Neural cell (in vitro differentiated cells): Measurements from ENCODE around the gene CD48. TPM values are rescaled to one million over a fixed set of nuclear protein-coding genes. Genes with fewer than 3 reads are reported as not detected.
"Not testable (repeated sequence)": the region's sequence is repeated elsewhere in the genome, so short reads cannot be mapped to it uniquely, and the experiment has no call there.

Experiments
- H2AFZ ChIP-seq: fragments of 200-600, 300-800 bp; sonication (generic), shearing (Covaris generic); 2 replicates; pipeline ENCODE4 v1.6.0; 2014; ENCODE audit warnings: low read depth, mild to moderate bottlenecking, antibody characterized with exemption, low read length, moderate library complexity
- H3F3A ChIP-seq: fragments of 200-600 bp; shearing (Covaris generic); 2 replicates; pipeline ENCODE4 v1.6.1; 2016; ENCODE audit warnings: mild to moderate bottlenecking, moderate library complexity, mixed read lengths, antibody characterized with exemption, low read length; ENCODE audit not compliant: insufficient read depth, poor library complexity, severe bottlenecking
- H3K27ac ChIP-seq: fragments of 200-600, 300-800 bp; sonication (generic), shearing (Covaris generic); 2 replicates; pipeline ENCODE4 v1.5.1; 2014; ENCODE audit warnings: mild to moderate bottlenecking, low read length, moderate library complexity
- H3K27me3 ChIP-seq: fragments of 300-800, 200-600 bp; sonication (generic), shearing (Covaris generic); 2 replicates; pipeline ENCODE4 v1.6.0; 2014; ENCODE audit warnings: mild to moderate bottlenecking, low read depth, low read length, moderate library complexity; ENCODE audit not compliant: insufficient read depth
- H3K36me3 ChIP-seq: fragments of 300-800, 200-600 bp; sonication (generic), shearing (Covaris generic); 2 replicates; pipeline ENCODE4 v1.5.1; 2014; ENCODE audit warnings: mild to moderate bottlenecking, antibody characterized with exemption, low read length, moderate library complexity; ENCODE audit not compliant: insufficient read depth
- H3K4me2 ChIP-seq: fragments of 300-800, 200-600 bp; sonication (generic), shearing (Covaris generic); 2 replicates; pipeline ENCODE4 v1.6.0; 2014; ENCODE audit warnings: mild to moderate bottlenecking, low read length
- H3K4me3 ChIP-seq: fragments of 300-800, 200-600 bp; sonication (generic), shearing (Covaris generic); 2 replicates; pipeline ENCODE4 v1.5.1; 2014; ENCODE audit warnings: mild to moderate bottlenecking, low read length, moderate library complexity
- H3K79me2 ChIP-seq: fragments of 200-600 bp; shearing (Covaris generic); replicated peaks from 2 replicates; pipeline ENCODE4 v1.6.0; 2014; ENCODE audit warnings: mild to moderate bottlenecking, low read length, moderate library complexity; ENCODE audit not compliant: insufficient read depth
- H3K9ac ChIP-seq: fragments of 300-800, 200-600 bp; sonication (generic), shearing (Covaris generic); 2 replicates; pipeline ENCODE4 v1.6.1; 2016; ENCODE audit warnings: mild to moderate bottlenecking, low read length, mixed read lengths
- H3K9me2 ChIP-seq: fragments of 200-600 bp; shearing (Covaris generic); 2 replicates; pipeline ENCODE4 v1.6.1; 2016; ENCODE audit warnings: mild to moderate bottlenecking, low read length, mixed read lengths; ENCODE audit not compliant: insufficient read depth
- H3K9me3 ChIP-seq: fragments of 200-600, 300-800 bp; sonication (generic), shearing (Covaris generic); 2 replicates; pipeline ENCODE4 v1.6.1; 2016; ENCODE audit warnings: mild to moderate bottlenecking, mixed run types, low read length, moderate library complexity, mixed read lengths
- H4K20me1 ChIP-seq: fragments of 200-600 bp; shearing (Covaris generic); 2 replicates; pipeline ENCODE4 v1.6.1; 2016; ENCODE audit warnings: mild to moderate bottlenecking, mixed run types; ENCODE audit not compliant: insufficient read depth
- EP300 ChIP-seq: fragments of 450-650 bp; conservative IDR thresholded peaks from 2 replicates; pipeline ENCODE4 v1.6.1; 2014; ENCODE audit warnings: antibody characterized with exemption, mild to moderate bottlenecking, moderate library complexity; ENCODE audit not compliant: poor library complexity, severe bottlenecking
- EZH2 ChIP-seq: fragments of 200-600, 300-800 bp; shearing (Covaris generic), sonication (generic); IDR thresholded peaks from 2 replicates; pipeline ENCODE4 v1.6.1; 2014; ENCODE audit warnings: antibody characterized with exemption, low read length, borderline replicate concordance, mild to moderate bottlenecking; ENCODE audit not compliant: insufficient read depth, poor library complexity, severe bottlenecking
- MXI1 ChIP-seq: fragments of 450-650 bp; conservative IDR thresholded peaks from 2 replicates; pipeline ENCODE4 v1.6.1; 2014; ENCODE audit warnings: antibody characterized with exemption, mild to moderate bottlenecking; ENCODE audit not compliant: poor library complexity, severe bottlenecking
- POLR2AphosphoS5 ChIP-seq: IDR thresholded peaks from 2 replicates; pipeline ENCODE4 v1.6.1; 2012
- RAD21 ChIP-seq: fragments of 450-650 bp; conservative IDR thresholded peaks from 2 replicates; pipeline ENCODE4 v1.6.1; 2014; ENCODE audit warnings: antibody characterized with exemption, mild to moderate bottlenecking, moderate library complexity
- SMC3 ChIP-seq: fragments of 450-650 bp; conservative IDR thresholded peaks from 2 replicates; pipeline ENCODE4 v1.6.1; 2014; ENCODE audit warnings: antibody characterized with exemption, mild to moderate bottlenecking, moderate library complexity; ENCODE audit not compliant: poor library complexity
- TAF1 ChIP-seq: IDR thresholded peaks from 2 replicates; pipeline ENCODE4 v1.6.1; 2012; ENCODE audit warnings: low read depth
- polyA plus RNA-seq: library from polyadenylated mRNA; depleted of rRNA; stranded (reverse); fragments of >200 nt; gene quantifications from 2 replicates; pipeline ENCODE4 v1.2.3, GENCODE V29; 2014
- TF ChIP-seq, protein P1 (sequence below): fragments of 450-650 bp; IDR thresholded peaks from 2 replicates; pipeline ENCODE4 v1.5.1; 2014; ENCODE audit warnings: antibody characterized with exemption, mild to moderate bottlenecking, moderate library complexity; ENCODE audit not compliant: poor library complexity, severe bottlenecking
- TF ChIP-seq, protein P2 (sequence below): IDR thresholded peaks from 2 replicates; pipeline ENCODE4 v1.6.1; 2012; ENCODE audit warnings: borderline replicate concordance

CD48 gene
- polyA plus RNA-seq, 1 donor from 2014 or later, result not detected

DNA sequence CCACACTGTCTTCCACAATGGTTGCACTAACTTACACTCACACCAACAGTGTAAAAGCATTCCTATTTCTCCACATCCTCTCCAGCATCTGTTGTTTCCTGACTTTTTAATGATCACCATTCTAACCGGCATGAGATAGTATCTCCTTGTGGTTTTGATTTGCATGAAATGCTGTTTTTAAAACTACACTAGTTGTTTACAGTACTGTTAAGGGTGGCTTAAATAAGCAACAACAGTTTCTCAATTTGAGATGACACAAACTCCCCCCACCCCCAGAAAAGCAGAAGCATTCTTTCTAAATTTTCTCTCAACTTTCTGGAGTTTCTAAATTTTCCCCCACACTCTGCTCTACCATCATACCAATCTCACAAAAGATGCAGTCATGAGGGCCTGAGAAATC is 20.4 kb upstream of the CD48 start:
- Histone ChIP-seq H3K4me3 (no peak overlapping the region), H2AFZ (no peak overlapping the region), H3F3A (no peaks in the 10 kb centered on the region), H3K27ac (no peak overlapping the region), H3K9me2 (no peaks in the 10 kb centered on the region), H4K20me1 (no peaks in the 10 kb centered on the region), H3K9me3 (no peaks in the 10 kb centered on the region), H3K36me3 (no peaks in the 10 kb centered on the region), H3K79me2 (no peaks in the 10 kb centered on the region), H3K4me2 (no peak overlapping the region), H3K9ac (no peak overlapping the region), H3K27me3 (no peaks in the 10 kb centered on the region)
- TF ChIP-seq RAD21 (no peak), EP300 (no peak), EZH2 (no peak), TAF1 (no peak), MXI1 (no peak), SMC3 (no peak), POLR2AphosphoS5 (no peak)
- TF ChIP-seq, protein P1, sequence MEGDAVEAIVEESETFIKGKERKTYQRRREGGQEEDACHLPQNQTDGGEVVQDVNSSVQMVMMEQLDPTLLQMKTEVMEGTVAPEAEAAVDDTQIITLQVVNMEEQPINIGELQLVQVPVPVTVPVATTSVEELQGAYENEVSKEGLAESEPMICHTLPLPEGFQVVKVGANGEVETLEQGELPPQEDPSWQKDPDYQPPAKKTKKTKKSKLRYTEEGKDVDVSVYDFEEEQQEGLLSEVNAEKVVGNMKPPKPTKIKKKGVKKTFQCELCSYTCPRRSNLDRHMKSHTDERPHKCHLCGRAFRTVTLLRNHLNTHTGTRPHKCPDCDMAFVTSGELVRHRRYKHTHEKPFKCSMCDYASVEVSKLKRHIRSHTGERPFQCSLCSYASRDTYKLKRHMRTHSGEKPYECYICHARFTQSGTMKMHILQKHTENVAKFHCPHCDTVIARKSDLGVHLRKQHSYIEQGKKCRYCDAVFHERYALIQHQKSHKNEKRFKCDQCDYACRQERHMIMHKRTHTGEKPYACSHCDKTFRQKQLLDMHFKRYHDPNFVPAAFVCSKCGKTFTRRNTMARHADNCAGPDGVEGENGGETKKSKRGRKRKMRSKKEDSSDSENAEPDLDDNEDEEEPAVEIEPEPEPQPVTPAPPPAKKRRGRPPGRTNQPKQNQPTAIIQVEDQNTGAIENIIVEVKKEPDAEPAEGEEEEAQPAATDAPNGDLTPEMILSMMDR, result no peak
- TF ChIP-seq, protein P2, sequence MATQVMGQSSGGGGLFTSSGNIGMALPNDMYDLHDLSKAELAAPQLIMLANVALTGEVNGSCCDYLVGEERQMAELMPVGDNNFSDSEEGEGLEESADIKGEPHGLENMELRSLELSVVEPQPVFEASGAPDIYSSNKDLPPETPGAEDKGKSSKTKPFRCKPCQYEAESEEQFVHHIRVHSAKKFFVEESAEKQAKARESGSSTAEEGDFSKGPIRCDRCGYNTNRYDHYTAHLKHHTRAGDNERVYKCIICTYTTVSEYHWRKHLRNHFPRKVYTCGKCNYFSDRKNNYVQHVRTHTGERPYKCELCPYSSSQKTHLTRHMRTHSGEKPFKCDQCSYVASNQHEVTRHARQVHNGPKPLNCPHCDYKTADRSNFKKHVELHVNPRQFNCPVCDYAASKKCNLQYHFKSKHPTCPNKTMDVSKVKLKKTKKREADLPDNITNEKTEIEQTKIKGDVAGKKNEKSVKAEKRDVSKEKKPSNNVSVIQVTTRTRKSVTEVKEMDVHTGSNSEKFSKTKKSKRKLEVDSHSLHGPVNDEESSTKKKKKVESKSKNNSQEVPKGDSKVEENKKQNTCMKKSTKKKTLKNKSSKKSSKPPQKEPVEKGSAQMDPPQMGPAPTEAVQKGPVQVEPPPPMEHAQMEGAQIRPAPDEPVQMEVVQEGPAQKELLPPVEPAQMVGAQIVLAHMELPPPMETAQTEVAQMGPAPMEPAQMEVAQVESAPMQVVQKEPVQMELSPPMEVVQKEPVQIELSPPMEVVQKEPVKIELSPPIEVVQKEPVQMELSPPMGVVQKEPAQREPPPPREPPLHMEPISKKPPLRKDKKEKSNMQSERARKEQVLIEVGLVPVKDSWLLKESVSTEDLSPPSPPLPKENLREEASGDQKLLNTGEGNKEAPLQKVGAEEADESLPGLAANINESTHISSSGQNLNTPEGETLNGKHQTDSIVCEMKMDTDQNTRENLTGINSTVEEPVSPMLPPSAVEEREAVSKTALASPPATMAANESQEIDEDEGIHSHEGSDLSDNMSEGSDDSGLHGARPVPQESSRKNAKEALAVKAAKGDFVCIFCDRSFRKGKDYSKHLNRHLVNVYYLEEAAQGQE, result no peak

DNA sequence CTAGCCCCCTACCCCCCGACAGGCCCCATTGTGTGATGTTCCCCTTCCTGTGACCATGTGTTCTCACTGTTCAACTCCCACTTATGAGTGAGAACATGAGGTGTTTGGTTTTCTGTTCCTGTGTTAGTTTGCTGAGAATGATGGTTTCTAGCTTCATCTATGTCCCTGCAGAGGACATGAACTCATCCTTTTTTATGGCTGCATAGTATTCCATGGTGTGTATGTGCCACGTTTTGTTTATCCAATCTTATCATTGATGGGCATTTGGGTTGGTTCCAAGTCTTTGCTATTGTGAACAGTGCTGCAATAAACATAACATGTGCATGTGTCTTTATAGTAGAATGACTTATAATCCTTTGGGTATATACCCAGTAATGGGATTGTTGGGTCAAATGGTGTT is 19.9 kb upstream of the CD48 start:
- H3F3A ChIP-seq, H3K9ac ChIP-seq, H3K36me3 ChIP-seq, H3K79me2 ChIP-seq, H3K9me2 ChIP-seq, H3K4me3 ChIP-seq, H2AFZ ChIP-seq, H3K27ac ChIP-seq, H3K9me3 ChIP-seq, H3K4me2 ChIP-seq, H3K27me3 ChIP-seq, H4K20me1 ChIP-seq: not testable (repeated sequence)

DNA sequence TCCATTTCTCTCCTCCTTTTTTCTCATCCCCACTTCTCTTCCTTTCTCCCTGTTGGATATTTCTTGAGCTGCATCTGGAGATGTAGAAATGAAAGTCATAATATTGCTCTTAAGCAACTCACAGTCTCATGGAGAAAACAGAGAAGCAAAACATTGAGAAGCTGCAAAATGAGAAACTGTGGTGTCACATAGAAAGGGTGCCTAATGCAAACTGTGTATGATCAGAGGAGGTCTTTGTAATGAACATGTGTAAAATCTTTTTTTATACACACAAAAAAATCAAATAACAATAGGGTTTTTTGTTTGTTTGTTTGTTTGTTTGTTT is 15.7 kb upstream of the CD48 start:
- H3K27me3 ChIP-seq, result no peaks in the 10 kb centered on the region
- no peaks in the 10 kb centered on the region for H3K36me3 ChIP-seq
- H3K79me2 ChIP-seq, result no peaks in the 10 kb centered on the region
- no peaks in the 10 kb centered on the region for H3K9me2 ChIP-seq
- H3F3A ChIP-seq, result no peaks in the 10 kb centered on the region
- H3K9ac ChIP-seq, result no peak overlapping the region
- TF ChIP-seq, protein P1, result no peak
- TF ChIP-seq MXI1 (no peak), RAD21 (no peak), EZH2 (no peak), EP300 (no peak)
- H3K4me3 ChIP-seq, result no peak overlapping the region
- H3K9me3 ChIP-seq, result no peaks in the 10 kb centered on the region
- no peak overlapping the region for H3K4me2 ChIP-seq
- no peaks in the 10 kb centered on the region for H4K20me1 ChIP-seq
- H2AFZ ChIP-seq, result no peak overlapping the region
- no peak overlapping the region for H3K27ac ChIP-seq
